HG02642 (cell line): ENCODE measurements around the gene ADGRF5.
"Not testable (repeated sequence)": the region's sequence is repeated elsewhere in the genome, so short reads cannot be mapped to it uniquely, and the experiment has no call there.

Experiments used
- ATAC-seq: cut with Tn5 transposase; IDR thresholded peaks from one replicate; pipeline ENCODE4 v1.9.1; 2021; ENCODE audit warnings: mild to moderate bottlenecking; ENCODE audit not compliant: unreplicated experiment, poor library complexity

ADGRF5 gene

DNA sequence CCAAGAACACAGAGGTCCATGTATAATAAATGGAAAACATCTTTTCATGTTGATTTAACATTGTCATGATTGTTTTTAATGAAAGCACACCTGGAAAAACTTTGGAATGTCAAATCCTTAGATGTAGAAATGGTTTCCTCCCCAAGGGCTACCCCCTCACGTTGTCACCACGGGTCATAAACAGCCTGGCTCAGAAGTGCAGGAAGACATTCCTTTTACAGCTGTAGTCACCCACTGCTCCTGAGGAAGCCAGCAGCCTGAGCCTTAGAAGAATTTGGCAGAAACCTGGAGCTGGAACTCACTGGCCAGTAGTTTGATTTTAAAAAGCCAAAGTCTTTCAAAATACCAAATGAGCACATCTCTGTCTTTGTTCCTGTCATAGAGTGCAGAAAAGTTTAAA, 23.7 kb downstream of the ADGRF5 start:
- ATAC-seq: no peak

GRCh38 chr6:46896871-46897270, 24.9 kb downstream of the ADGRF5 start:
- ATAC-seq: no peak

DNA sequence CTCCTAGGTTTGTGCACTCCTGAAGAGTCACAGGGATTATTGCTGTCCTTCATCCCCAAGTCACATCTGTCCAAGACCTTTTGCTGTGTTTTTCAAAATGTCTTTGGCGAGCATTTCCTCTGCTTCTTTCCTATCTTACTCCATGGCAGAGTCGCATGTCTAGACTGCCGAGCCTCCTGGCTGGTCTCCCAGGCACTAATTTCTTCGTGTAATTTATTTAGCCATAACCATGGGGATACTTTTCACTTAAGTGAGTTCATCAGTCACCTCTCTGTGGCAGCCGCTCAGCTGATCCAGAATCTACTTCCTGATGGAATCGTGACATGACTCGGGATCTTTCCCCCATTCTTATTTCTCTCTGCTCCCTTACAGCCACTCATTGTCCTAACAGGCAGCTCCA, 25.8 kb downstream of the ADGRF5 start:
- ATAC-seq: no peak

DNA sequence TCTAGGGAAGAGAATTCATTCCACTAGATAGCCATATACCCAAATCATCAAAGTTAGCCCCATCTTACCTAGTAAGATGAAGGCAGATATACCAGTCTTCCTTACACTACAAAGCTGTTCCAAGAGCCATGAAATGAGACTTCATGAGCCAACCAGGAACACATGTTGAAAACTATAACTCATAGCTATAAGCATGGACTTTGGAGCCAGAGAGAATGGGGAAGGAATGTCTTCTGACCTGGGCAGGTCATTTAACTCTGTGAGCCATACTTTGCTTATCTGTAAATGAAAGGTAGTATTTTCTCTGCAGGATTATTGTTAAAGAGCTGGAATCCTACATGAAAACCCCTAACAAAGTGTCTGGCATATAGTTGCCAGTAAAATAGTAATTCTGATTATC, 27.3 kb downstream of the ADGRF5 start:
- ATAC-seq: no peak

DNA sequence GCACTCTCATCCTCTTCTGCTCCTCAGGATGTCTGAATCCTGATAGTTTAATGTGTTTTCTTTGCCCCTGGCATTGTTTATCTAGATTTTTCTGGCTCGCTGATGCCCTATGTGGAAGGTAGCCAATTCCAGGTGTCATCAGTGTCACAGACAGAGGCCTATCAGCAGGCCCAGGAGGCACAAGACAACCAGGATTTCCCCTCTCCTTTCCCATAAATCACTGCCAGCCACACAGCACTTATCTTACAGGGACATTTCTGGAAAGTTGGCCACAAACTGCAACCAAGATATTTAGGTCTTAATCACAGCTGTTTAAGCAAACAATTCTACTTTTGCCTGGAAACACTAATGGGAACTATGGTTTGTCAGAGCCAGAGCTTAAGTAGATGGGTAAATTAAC, 28.1 kb downstream of the ADGRF5 start:
- no peak for ATAC-seq

- ATAC-seq: no peak
These were observed 30.4 kb downstream of the ADGRF5 start for GRCh38 chr6:46891252-46891795.

DNA sequence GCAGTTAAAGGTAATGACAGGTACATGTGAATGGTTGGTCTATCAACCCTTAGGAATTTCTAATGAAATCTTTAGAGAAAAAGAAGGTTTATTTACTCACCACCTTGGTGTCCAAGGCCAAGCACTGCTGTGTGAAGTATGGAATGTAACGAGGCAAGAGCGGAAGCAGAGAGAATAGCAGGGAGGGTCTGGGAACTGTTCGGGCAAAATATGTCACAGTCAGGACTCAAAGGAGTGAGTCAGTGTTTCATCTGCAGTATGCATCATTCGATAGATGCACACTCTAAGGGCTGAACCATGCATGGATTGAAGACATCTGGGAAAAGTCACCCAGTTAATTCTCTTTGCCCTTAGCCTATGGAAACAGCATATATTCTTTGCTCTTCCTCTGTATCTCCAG, 33.2 kb downstream of the ADGRF5 start:
- no peak for ATAC-seq

- ATAC-seq: no peak
These were observed 33.7 kb downstream of the ADGRF5 start for GRCh38 chr6:46888031-46888430.

- ATAC-seq: no peak
These were observed 39.1 kb downstream of the ADGRF5 start for GRCh38 chr6:46882645-46883044.

DNA sequence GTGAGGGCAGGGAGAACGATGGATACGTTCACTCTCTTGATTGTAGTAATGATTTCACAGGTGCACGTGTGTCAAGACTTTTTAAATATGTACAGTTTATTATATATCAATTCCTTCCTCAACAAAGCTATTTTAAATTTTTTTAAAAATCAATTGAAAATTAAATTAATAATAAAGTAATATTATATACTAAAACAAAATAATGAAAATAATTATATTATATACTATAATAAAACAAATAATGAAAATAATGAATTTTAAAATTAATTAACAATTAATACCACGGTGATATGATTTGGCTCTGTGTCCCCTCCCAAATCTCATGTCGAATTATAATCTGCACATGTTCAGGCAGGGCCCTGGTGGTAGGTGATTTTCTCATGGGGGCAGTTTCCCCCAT, 42.7 kb downstream of the ADGRF5 start:
- no peak for ATAC-seq

DNA sequence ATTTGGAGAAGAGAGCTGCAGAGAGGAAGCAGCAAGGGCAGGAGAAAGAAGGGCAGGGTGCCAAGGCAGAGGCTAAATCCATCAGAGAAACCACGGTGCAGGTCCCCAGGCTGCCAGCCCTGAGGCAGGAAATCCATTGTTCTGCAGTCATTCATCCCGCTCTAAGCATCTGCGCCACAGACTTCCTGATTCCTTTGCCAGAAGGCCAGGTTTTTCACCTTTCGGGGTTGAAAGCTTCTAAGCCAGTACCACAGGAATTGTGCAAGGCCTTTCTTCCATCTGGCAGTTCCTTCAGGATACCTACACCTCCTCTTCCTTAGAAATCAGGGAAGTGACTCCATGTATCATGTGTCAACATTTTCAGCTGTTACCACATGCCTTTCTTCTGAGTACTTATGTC, 45.6 kb downstream of the ADGRF5 start:
- ATAC-seq: no peak

DNA sequence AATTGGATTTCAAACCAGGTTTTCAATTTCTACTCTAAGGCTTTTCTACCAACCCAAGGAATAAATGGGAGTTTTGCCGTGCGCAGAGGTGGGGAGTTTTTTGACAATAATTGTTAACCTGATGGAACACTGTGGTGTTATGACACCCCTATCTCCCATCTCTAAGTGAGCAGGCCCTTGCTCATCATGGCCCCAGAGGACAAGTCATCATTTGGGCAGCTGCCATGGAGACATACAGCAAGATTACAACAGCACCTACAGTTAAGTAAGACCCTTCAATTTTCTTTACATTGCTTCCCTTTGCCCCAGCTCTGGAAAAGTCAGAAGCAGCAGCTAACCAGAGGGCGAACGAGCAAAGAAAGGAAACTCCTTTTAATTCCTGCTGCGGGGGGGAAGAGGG, 54.3 kb downstream of the ADGRF5 start:
- ATAC-seq: no peak

- ATAC-seq: no peak
These were observed 56.5 kb downstream of the ADGRF5 start for GRCh38 chr6:46865221-46865620.

DNA sequence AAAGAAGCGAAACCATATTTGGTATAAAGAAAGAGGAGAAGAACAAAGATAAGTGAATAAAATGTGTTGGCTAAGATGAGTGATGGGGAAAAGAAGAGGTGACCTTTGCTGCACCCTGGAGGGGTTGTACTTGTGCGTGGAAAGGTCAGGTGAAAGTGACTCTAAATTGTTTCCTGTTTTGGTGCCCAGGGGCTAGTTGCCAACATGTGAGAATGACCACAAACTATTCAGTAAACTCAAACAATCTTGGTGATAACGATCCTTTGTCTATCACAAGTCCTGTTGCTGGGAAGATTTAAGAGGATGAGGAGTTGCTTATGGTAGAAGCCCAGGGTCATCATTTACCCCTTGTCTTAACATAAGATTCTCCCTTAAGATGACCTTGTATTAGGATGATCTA, 57.9 kb downstream of the ADGRF5 start:
- no peak for ATAC-seq

DNA sequence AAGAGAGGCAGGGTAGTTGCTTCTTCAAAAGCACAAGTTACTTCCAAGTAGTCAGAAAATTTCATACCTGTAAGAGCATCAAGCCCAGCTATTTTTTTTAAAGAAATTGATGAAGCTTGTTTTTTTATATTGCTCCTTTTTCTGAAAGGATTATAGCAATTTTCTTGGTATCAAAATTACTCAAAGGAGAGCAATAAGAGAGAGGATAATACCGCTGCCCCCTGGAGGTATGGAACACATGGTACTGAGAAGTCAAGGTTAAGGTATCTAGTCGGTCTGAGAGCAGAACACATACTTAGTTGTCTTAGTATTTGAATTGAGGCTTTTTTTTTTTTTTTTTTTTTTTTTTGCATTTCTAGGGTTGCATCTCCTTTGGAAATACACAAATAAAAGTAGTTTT, 59.4 kb downstream of the ADGRF5 start:
- ATAC-seq: no peak

DNA sequence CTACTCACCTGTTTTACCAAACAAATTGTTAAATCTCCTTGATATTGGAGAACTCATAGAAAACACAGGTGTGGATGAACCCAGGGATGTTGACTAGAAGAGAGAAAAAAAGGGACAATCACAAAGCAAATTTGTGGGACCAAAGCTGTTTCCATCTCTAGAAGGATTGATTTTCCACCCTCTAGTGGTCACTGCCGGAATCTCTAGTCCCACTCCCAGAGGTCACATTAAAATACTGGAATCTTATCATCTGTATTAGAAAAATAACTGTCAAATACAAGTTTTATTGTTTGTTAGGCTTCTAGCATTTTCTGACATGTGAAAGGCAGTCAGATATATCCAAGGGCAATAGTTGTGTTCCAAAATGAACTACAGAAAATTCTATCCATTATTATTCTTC, 65.8 kb downstream of the ADGRF5 start:
- not testable (repeated sequence) for ATAC-seq

DNA sequence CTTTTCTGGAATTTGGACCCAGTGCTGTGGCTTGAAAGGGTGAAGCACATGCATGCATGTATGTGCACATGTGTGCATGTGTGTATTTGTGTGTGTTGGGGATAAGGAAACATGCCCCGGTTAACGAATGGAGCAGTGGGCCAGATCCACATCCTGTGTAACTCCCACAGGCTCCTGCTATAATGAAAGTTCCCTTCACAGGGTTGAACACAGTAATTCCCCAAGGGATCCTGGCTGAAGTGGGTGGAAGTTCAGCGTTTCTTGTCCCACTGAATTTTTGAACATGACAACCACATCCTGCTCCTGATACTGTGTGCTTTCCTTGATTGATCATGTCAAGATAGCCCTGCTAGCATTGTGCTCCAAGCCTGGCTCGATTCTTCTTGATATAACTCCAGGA, 70.2 kb downstream of the ADGRF5 start:
- not testable (repeated sequence) for ATAC-seq

GRCh38 chr6:46850792-46851191, 70.9 kb downstream of the ADGRF5 start:
- ATAC-seq: no peak

- no peak for ATAC-seq
These were observed 72.4 kb downstream of the ADGRF5 start for GRCh38 chr6:46849361-46849690.

DNA sequence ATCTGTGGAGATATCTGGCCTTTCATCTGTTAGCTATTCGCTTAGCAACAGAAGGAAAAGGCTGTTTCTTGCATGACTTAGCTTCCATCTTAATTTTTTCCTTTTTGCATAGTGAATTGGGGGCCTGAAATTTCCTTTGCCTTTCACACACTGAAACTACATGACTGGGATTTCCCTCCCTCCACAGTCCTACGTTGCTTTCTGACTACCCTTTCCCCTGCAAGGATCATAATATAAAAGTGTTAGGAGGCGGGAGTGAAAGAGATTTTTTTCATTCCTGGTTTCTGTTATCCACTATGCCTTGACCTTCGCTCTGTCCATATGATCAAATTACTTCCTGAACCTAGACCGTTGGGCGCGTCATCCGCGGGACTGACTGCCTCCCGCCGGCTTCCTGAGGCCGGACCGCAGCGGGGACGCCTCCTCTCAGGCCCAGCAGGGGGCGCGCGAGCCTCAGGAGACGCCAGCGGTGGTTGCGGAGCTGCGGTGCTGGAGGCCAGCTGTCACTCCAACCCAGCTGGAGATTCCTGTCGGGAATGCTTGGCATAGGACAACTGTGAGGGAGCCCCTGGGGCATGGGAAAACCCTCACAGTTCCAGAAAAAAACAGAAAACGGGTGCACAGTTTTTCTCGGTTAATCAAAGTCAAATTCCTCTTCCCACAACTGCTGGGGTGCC, 72.9 kb downstream of the ADGRF5 start:
- ATAC-seq: peak; percentile 93

DNA sequence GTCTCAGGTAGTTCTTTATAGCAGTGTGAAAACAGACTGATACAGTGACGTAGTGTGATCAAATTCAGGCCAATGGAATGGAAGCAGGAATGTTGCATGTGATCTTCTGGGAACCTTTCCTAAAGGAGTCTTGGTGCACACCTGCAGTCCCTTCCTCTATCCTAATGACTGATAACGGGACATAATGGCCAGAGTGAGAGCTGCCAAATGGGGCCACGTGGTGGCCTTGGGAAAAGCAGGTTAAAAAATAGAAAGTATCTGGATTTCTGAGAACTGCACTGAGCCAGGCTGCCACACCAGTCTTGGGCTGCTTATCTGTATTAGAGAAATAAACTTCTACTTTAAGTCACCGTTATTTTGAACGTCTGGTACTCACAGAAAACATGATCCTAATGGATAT, 76.6 kb downstream of the ADGRF5 start:
- ATAC-seq: no peak

DNA sequence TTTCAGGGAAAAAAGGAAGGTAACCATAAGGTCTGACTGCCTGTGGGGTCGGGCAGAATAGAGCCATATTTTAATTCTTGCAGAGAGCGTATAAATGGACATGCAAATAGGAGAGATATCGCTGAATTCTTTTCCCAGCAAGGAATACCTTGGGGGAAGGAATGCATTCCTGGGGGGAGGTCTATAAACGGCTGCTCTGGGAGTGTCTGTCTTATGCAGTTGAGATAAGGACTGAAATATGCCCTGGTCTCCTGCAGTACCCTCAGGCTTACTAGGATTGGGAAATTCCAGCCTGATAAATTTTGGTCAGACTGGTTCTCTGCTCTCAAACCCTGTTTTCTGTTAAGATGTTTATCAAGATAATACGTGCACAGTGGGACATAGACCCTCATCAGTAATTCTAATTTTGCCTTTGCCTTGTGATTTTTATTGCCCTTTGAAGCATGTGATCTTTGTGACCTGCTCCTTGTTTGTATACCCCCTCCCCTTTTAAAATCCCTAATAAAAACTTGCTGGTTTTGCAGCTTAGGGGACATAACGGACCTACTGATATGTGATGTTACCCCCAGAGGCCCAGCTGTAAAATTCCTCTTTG, 79.4 kb downstream of the ADGRF5 start:
- ATAC-seq: not testable (repeated sequence)
